NT2/D1 (cell line): ENCODE results near the gene SESTD1.

ENCODE experiments used
- YY1 ChIP-seq: IDR thresholded peaks from 2 replicates; pipeline ENCODE4 v1.6.1; 2011; ENCODE audit not compliant: insufficient read length, insufficient read depth
- ZNF274 ChIP-seq: IDR thresholded peaks from 2 replicates; pipeline ENCODE4 v1.6.1; 2011; ENCODE audit warnings: mild to moderate bottlenecking, low read depth, low read length

DNA sequence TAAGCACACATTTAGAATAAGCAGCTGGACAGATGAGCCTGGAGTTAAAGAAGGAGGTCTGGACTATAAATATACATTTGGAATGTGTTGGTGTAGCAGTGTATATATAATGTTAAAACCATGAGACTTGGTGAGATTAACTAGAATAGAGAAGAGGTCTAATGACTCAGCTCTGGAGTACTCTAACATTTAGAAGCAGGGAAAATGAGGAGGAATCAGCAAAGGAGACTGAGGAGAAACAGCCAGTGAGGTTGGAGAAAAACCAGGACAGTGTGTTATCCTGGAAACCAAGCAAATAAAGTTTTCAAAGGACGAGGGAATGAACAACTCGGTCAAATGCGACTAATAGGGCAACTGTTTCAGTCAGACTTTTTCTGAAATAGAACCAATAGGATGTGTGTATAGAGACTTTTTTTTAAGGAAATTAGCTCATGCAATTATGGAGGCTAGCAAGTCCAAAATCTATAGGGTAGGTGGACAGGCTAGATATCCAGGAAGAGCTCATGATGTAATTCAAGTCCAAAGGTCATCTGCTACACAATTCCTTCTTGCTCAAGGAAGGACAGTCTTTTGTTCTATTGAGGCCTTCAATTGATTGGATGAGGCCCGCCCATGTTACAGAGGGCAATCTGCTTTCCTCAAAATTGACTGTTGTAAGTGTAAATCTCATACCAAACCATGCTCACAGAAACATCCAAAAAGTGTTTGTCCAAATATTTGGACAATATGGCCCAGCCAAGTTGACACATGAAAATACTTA is 10.8 kb upstream of the SESTD1 start:
- no peak for TF ChIP-seq ZNF274
- no peak for TF ChIP-seq YY1
